GM23338 (cell line): ENCODE results near the gene MVB12B. TPM values are rescaled to one million over a fixed set of nuclear protein-coding genes. Genes with fewer than 3 reads are reported as not detected.
A peak's percentile ranks its signal among the peaks of the same experiment; 100 is the strongest.

ENCODE experiments used
- ATAC-seq: fragments of 200-7000 bp; cut with Tn5 transposase; 3 replicates; pipeline ENCODE4 v1.9.1; 2020
- DNase-seq: peaks from one replicate; pipeline ENCODE4 v3.0.0-alpha.2; 2015; ENCODE audit warnings: low spot score
- H2AFZ ChIP-seq: fragments of 200-600 bp; sonication (generic); 2 replicates; pipeline ENCODE4 v1.8.0; 2016; ENCODE audit warnings: antibody characterized with exemption, mild to moderate bottlenecking, moderate library complexity
- H3F3A ChIP-seq: fragments of 200-600 bp; sonication (generic); replicated peaks from 2 replicates; pipeline ENCODE4 v1.8.0; 2017; ENCODE audit warnings: antibody characterized with exemption, mixed run types, low read depth
- H3K27ac ChIP-seq: fragments of 200-600 bp; sonication (generic); 2 replicates; pipeline ENCODE4 v1.6.1; 2016; ENCODE audit warnings: low read depth
- H3K27me3 ChIP-seq: fragments of 200-600 bp; sonication (generic); 2 replicates; pipeline ENCODE4 v1.8.0; 2016; ENCODE audit warnings: mild to moderate bottlenecking, mixed run types, moderate library complexity; ENCODE audit not compliant: insufficient read depth
- H3K36me3 ChIP-seq: fragments of 200-600 bp; sonication (generic); 2 replicates; pipeline ENCODE4 v1.8.0; 2016; ENCODE audit warnings: mild to moderate bottlenecking; ENCODE audit not compliant: insufficient read depth
- H3K4me1 ChIP-seq: fragments of 200-600 bp; sonication (generic); 2 replicates; pipeline ENCODE4 v1.8.0; 2016; ENCODE audit warnings: mild to moderate bottlenecking, moderate library complexity; ENCODE audit not compliant: insufficient read depth
- H3K4me2 ChIP-seq: fragments of 200-600 bp; sonication (generic); 2 replicates; pipeline ENCODE4 v1.7.1; 2017; ENCODE audit warnings: mixed run types
- H3K4me3 ChIP-seq: fragments of 200-600 bp; sonication (generic); 2 replicates; pipeline ENCODE4 v1.6.1; 2016; ENCODE audit warnings: mixed run types
- H3K79me2 ChIP-seq: fragments of 200-600 bp; sonication (generic); replicated peaks from 2 replicates; pipeline ENCODE4 v1.8.0; 2017; ENCODE audit warnings: mild to moderate bottlenecking; ENCODE audit not compliant: insufficient read depth
- H3K9me2 ChIP-seq: fragments of 200-600 bp; sonication (generic); 2 replicates; pipeline ENCODE4 v1.8.0; 2017; ENCODE audit not compliant: insufficient read depth
- H4K20me1 ChIP-seq: fragments of 200-600 bp; sonication (generic); replicated peaks from 2 replicates; pipeline ENCODE4 v1.8.0; 2017; ENCODE audit warnings: mild to moderate bottlenecking; ENCODE audit not compliant: insufficient read depth
- H3K27ac Mint-ChIP-seq: 2 replicates; pipeline ENCODE4 v1.8.0; 2020; ENCODE audit warnings: inconsistent platforms, mild to moderate bottlenecking, moderate library complexity, mixed read lengths
- H3K27me3 Mint-ChIP-seq: 3 replicates; pipeline ENCODE4 v1.8.0; 2022; ENCODE audit warnings: low read depth, mild to moderate bottlenecking, moderate library complexity, mixed read lengths, inconsistent platforms; ENCODE audit not compliant: insufficient read depth, poor library complexity
- H3K36me3 Mint-ChIP-seq: 3 replicates; pipeline ENCODE4 v1.8.0; 2021; ENCODE audit warnings: low read depth, mild to moderate bottlenecking, inconsistent platforms, moderate library complexity, mixed read lengths
- H3K4me1 Mint-ChIP-seq: 3 replicates; pipeline ENCODE4 v1.8.0; 2020; ENCODE audit warnings: mild to moderate bottlenecking, inconsistent platforms, mixed read lengths
- H3K4me3 Mint-ChIP-seq: 3 replicates; pipeline ENCODE4 v1.8.0; 2021; ENCODE audit warnings: moderate library complexity, mild to moderate bottlenecking, inconsistent platforms, mixed read lengths
- H3K9me3 Mint-ChIP-seq: 3 replicates; pipeline ENCODE4 v1.8.0; 2020; ENCODE audit warnings: moderate library complexity, mild to moderate bottlenecking, inconsistent platforms, mixed read lengths
- CREB1 ChIP-seq: fragments of 250-450 bp; sonication (Bioruptor Pico); IDR thresholded peaks from 2 replicates; pipeline ENCODE4 v1.5.0; 2020; ENCODE audit warnings: low read depth, mild to moderate bottlenecking, moderate library complexity
- CTCF ChIP-seq, 2 experiments: fragments of 200-600 bp in 1 of 2; sonication (generic) in 1 of 2; conservative IDR thresholded peaks; 2 replicates each; pipeline versions ENCODE4 v1.5.1 to v1.6.1; 2016 to 2017; ENCODE audit warnings: antibody characterized with exemption in 2 of 2, low read depth in 2 of 2, mild to moderate bottlenecking in 2 of 2, moderate library complexity in 1 of 2
- ETS1 ChIP-seq: IDR thresholded peaks from 2 replicates; pipeline ENCODE4 v1.6.1; 2016; ENCODE audit warnings: antibody characterized with exemption
- EZH2 ChIP-seq: fragments of 200-600 bp; sonication (generic); IDR thresholded peaks from one replicate; pipeline ENCODE4 v1.8.0; 2017; ENCODE audit warnings: antibody characterized with exemption, mild to moderate bottlenecking, low read depth; ENCODE audit not compliant: unreplicated experiment
- EZH2phosphoT487 ChIP-seq: fragments of 200-600 bp; sonication (generic); IDR thresholded peaks from one replicate; pipeline ENCODE4 v1.8.1; 2018; ENCODE audit warnings: antibody characterized with exemption; ENCODE audit not compliant: unreplicated experiment
- JUNB ChIP-seq: IDR thresholded peaks from one replicate; pipeline ENCODE4 v1.6.1; 2016; ENCODE audit warnings: antibody characterized with exemption; ENCODE audit not compliant: unreplicated experiment
- NANOG ChIP-seq: IDR thresholded peaks from 2 replicates; pipeline ENCODE4 v1.6.1; 2016; ENCODE audit warnings: antibody characterized with exemption, borderline replicate concordance
- POLR2AphosphoS5 ChIP-seq: IDR thresholded peaks from 2 replicates; pipeline ENCODE4 v1.6.1; 2016; ENCODE audit warnings: antibody characterized with exemption, low read depth
- REST ChIP-seq: IDR thresholded peaks from one replicate; pipeline ENCODE4 v1.6.1; 2018; ENCODE audit warnings: antibody characterized with exemption; ENCODE audit not compliant: unreplicated experiment
- STAT1 ChIP-seq: IDR thresholded peaks from one replicate; pipeline ENCODE4 v1.6.1; 2016; ENCODE audit warnings: antibody characterized with exemption; ENCODE audit not compliant: unreplicated experiment
- ZNF114 ChIP-seq: fragments of 250-450 bp; sonication (Bioruptor Pico); IDR thresholded peaks from 2 replicates; pipeline ENCODE4 v1.5.0; 2020; ENCODE audit warnings: mild to moderate bottlenecking, moderate library complexity
- ZNF331 ChIP-seq: fragments of 250-450 bp; sonication (Bioruptor Pico); IDR thresholded peaks from 2 replicates; pipeline ENCODE4 v1.5.0; 2020; ENCODE audit warnings: low read depth, mild to moderate bottlenecking, moderate library complexity
- ZNF462 ChIP-seq: fragments of 250-450 bp; sonication (Bioruptor Pico); IDR thresholded peaks from 2 replicates; pipeline ENCODE4 v1.5.0; 2020; ENCODE audit warnings: mild to moderate bottlenecking, moderate library complexity
- polyA plus RNA-seq: library from polyadenylated mRNA; unstranded; fragments of >200 nt; fragmentation: Nextera tagmentation; extraction: Ambion mirVana; gene quantifications from 2 replicates; pipeline ENCODE4 v1.2.1, GENCODE V29; 2016
- total RNA-seq: library from RNA; depleted of rRNA; stranded (reverse); fragments of >200 nt; shearing (Covaris generic); gene quantifications from 2 replicates; pipeline ENCODE4 v1.2.3, GENCODE V29; 2014

MVB12B gene
- total and polyA plus RNA-seq, 2 experiments from 2014 or later: 1.9 to 6.6 TPM

- TF ChIP-seq ZNF331 (CRISPR knock-in tag): no peak
- TF ChIP-seq ETS1: no peak
- no peak for TF ChIP-seq CREB1
- TF ChIP-seq CTCF (conservative IDR thresholded peaks at IDR 0.05; ENCODE audit: low read depth in 2 of 2): no peak
- TF ChIP-seq NANOG: no peak
- no peak for TF ChIP-seq JUNB
- TF ChIP-seq POLR2AphosphoS5: no peak
- no peak for TF ChIP-seq REST
- no peak for TF ChIP-seq ZNF462 (CRISPR knock-in tag)
- no peak for TF ChIP-seq EZH2
- TF ChIP-seq STAT1: no peak
- no peak for TF ChIP-seq EZH2phosphoT487
- no peak for TF ChIP-seq ZNF114 (CRISPR knock-in tag)
- H3K9me2 ChIP-seq: no peaks in the 10 kb centered on the region
- no peaks in the 10 kb centered on the region for H3K27me3 ChIP-seq
- H3K27ac ChIP-seq: no peak overlapping the region
- Mint-ChIP-seq H3K27me3 (peaks cover 4% of the 10 kb centered on the region), H3K4me3 (no peak overlapping the region), H3K9me3 (no peaks in the 10 kb centered on the region), H3K36me3 (no peaks in the 10 kb centered on the region), H3K4me1 (peaks cover 2% of the 10 kb centered on the region; the same call in 2 of the 3 replicates), H3K27ac (no peak overlapping the region)
- H3K4me3 ChIP-seq: no peak overlapping the region
- H4K20me1 ChIP-seq: no peaks in the 10 kb centered on the region
- no peaks in the 10 kb centered on the region for H3K36me3 ChIP-seq
- no peaks in the 10 kb centered on the region for H3K79me2 ChIP-seq
- H3K4me1 ChIP-seq: no peaks in the 10 kb centered on the region
- peak overlapping the region; percentile 84; the same call in 1 of the 2 replicates for H2AFZ ChIP-seq
- DNase-seq (peak; percentile 43), ATAC-seq (peak; percentile 75)
- H3K4me2 ChIP-seq: no peak overlapping the region
- H3F3A ChIP-seq: no peaks in the 10 kb centered on the region
Observed at GRCh38 chr9:126298063-126298801, 28.4 kb upstream of the MVB12B start.
